Esophagus muscularis mucosa (tissue), 4 donors: ENCODE results near the gene CENPC. TPM values are rescaled to one million over a fixed set of nuclear protein-coding genes. Genes with fewer than 3 reads are reported as not detected.

Experiments used
- DNase-seq: peaks from one replicate; pipeline ENCODE4 v3.0.0-alpha.2; 2017; ENCODE audit errors: extremely low spot score
- H3K27ac ChIP-seq, 4 donors: fragments of 200-600 bp; sonication (generic); replicated peaks in 1 of 4; 1 replicate in 3 of 4; 2 replicates in 1 of 4; pipeline ENCODE4 v1.5.1; 2016 to 2019; ENCODE audit warnings: mild to moderate bottlenecking in 1 of 4
- H3K27me3 ChIP-seq, 4 donors: fragments of 200-600 bp; sonication (generic); one replicate each; pipeline versions ENCODE4 v1.5.1 to v1.6.0; 2016 to 2019
- H3K36me3 ChIP-seq, 4 donors: fragments of 200-600 bp; sonication (generic); one replicate each; pipeline ENCODE4 v1.5.1; 2016 to 2019
- H3K4me1 ChIP-seq, 4 donors: fragments of 200-600 bp; sonication (generic); one replicate each; pipeline ENCODE4 v1.5.1; 2016 to 2019
- H3K4me3 ChIP-seq, 4 donors: fragments of 200-600 bp; sonication (generic); 1 replicate in 2 of 4; 2 replicates in 2 of 4; pipeline ENCODE4 v1.5.1; 2016 to 2019; ENCODE audit warnings: mild to moderate bottlenecking in 4 of 4, moderate library complexity in 1 of 4
- H3K9me3 ChIP-seq, 4 donors: fragments of 200-600 bp; sonication (generic); 1 replicate in 3 of 4; 2 replicates in 1 of 4; pipeline ENCODE4 v1.5.1; 2016 to 2019
- EP300 ChIP-seq: sonication (generic); formaldehyde crosslinking; IDR thresholded peaks from one replicate; pipeline ENCODE4 v1.6.1; 2017; ENCODE audit warnings: antibody characterized with exemption
- POLR2A ChIP-seq: fragments of 450-650 bp; IDR thresholded peaks from one replicate; pipeline ENCODE4 v1.6.1; 2017; ENCODE audit warnings: antibody characterized with exemption, moderate library complexity, mild to moderate bottlenecking, low read depth
- POLR2AphosphoS5 ChIP-seq, 2 donors: sonication (generic); formaldehyde crosslinking; IDR thresholded peaks; one replicate each; pipeline ENCODE4 v1.6.1; 2017; ENCODE audit warnings: antibody characterized with exemption in 2 of 2
- WGBS: methylation state at CpG from one replicate; pipeline ENCODE4 v1.1.5; 2018; 5-methylcytosine and 5-hydroxymethylcytosine counted together
- intact Hi-C: fragments of 100-400 bp; cut with DNase I; formaldehyde crosslinking; loops from one replicate; pipeline ENCODE4 v1.15.1; 2023
- total RNA-seq, 4 donors: library from RNA; depleted of rRNA; stranded (reverse); fragments of >200 nt; gene quantifications; one replicate each; pipeline versions ENCODE4 v1.1.0 to v1.2.1, GENCODE V29; 2016
- TF ChIP-seq, protein P1 (sequence below), 3 experiments: fragments of 200-600 bp in 2 of 3; fragments of 450-650 bp in 1 of 3; sonication (generic) in 2 of 3; IDR thresholded peaks; one replicate each; pipeline ENCODE4 v1.5.1; 2017 to 2019; ENCODE audit warnings: antibody characterized with exemption in 3 of 3, mild to moderate bottlenecking in 2 of 3, moderate library complexity in 1 of 3

Gene CENPC
- total RNA-seq, 4 donors from 2014 or later = 14.5 to 26.2 (median 15.3) TPM

DNA sequence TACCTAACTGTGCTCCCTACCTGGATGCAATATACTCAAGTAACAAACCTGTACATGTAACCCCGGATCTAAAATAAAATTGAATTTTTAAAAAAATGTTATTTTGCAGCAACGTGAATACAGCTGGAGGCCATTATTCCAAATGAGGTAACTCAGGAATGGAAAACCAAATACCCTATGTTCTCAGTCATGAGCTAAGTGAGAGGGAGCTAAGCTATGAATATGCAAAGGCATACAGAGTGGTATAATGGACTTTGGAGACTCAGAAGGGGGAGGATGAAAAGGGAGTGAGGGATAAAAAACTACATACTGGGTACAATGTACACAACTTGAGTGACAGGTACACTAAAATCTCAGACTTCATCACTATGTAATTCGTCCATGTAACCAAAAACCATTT is 78.6 kb downstream of the CENPC start:
- no peak overlapping the region for H3K4me3 ChIP-seq
- H3K27ac ChIP-seq = no peak overlapping the region
- WGBS = 92% methylated on average over 3 of the region's 3 CpGs
- no peaks in the 10 kb centered on the region for H3K9me3 ChIP-seq
- no peaks in the 10 kb centered on the region for H3K27me3 ChIP-seq
- DNase-seq = no peak
- intact Hi-C loops = no loop called here
- H3K4me1 ChIP-seq = peaks cover 0 to 5% (median 2%) of the 10 kb centered on the region in 4 donors
- peaks cover 0 to 43% (median 20%) of the 10 kb centered on the region in 4 donors for H3K36me3 ChIP-seq
- TF ChIP-seq POLR2AphosphoS5 (IDR thresholded peaks at IDR 0.05) (no peak), EP300 (no peak), POLR2A (no peak)
- TF ChIP-seq, protein P1, sequence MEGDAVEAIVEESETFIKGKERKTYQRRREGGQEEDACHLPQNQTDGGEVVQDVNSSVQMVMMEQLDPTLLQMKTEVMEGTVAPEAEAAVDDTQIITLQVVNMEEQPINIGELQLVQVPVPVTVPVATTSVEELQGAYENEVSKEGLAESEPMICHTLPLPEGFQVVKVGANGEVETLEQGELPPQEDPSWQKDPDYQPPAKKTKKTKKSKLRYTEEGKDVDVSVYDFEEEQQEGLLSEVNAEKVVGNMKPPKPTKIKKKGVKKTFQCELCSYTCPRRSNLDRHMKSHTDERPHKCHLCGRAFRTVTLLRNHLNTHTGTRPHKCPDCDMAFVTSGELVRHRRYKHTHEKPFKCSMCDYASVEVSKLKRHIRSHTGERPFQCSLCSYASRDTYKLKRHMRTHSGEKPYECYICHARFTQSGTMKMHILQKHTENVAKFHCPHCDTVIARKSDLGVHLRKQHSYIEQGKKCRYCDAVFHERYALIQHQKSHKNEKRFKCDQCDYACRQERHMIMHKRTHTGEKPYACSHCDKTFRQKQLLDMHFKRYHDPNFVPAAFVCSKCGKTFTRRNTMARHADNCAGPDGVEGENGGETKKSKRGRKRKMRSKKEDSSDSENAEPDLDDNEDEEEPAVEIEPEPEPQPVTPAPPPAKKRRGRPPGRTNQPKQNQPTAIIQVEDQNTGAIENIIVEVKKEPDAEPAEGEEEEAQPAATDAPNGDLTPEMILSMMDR (IDR thresholded peaks at IDR 0.05) = no peak

DNA sequence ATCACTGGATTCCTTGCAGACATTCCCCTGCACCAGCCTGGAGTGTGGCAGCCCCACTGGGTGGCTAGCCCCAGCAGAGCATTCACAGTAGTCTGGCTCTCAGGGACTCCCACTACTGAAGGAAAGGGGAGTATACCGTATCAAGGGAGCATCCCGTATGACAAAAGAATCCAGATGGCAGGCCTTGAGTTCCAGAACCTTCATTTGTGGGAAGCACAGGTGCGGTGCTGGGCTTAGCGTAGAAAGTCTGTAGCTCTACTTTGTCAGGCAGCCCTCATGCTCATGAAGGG is 79.6 kb downstream of the CENPC start:
- Histone ChIP-seq H3K9me3 (no peaks in the 10 kb centered on the region), H3K36me3 (peaks cover 0 to 33% (median 13%) of the 10 kb centered on the region in 4 donors), H3K4me1 (peaks cover 0 to 5% (median 2%) of the 10 kb centered on the region in 4 donors), H3K4me3 (no peak overlapping the region), H3K27ac (no peak overlapping the region), H3K27me3 (no peaks in the 10 kb centered on the region)
- intact Hi-C loops = no loop called here
- no peak for TF ChIP-seq POLR2AphosphoS5 (IDR thresholded peaks at IDR 0.05)
- TF ChIP-seq, protein P1 (IDR thresholded peaks at IDR 0.05) = no peak
- TF ChIP-seq EP300 = no peak
- TF ChIP-seq POLR2A = no peak
- WGBS = no CpG with 5 or more reads among the region's 4 CpGs
- no peak for DNase-seq

DNA sequence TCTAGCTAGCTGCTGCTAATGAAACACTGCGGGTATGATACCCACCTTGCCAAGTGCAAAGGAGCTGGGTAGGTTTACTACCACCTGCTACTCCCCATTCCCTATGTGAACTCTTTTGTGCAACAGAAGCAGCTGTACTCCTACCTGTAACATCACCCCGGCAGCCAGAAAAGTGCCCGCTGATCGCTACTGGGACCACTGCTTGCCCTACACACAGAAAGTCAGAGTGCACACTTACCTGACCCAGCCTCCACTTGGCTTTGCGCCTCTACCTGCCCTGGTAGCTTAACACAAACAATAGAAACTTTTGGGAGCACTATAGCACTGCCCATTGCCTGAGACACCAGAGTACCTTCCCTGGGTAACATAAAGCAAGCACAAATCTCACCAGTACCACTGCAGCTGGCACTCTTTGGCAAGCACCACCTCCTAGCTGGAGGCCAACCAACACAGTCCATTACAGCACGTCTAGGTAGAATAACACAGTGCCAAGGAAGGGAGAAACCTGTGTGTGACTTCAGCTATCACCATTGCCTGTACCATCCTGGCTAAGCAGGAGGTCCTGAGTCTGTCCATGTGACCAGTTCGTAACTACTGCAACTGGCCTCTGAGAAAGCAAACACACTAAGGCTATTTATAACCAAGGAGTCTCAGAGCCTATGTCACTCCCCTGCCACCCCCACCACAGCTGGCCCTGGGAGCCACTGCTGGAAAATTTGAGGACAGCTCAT is 80.1 kb downstream of the CENPC start:
- TF ChIP-seq POLR2AphosphoS5 (IDR thresholded peaks at IDR 0.05) (no peak), POLR2A (no peak), EP300 (no peak)
- TF ChIP-seq, protein P1 (IDR thresholded peaks at IDR 0.05) = no peak

DNA sequence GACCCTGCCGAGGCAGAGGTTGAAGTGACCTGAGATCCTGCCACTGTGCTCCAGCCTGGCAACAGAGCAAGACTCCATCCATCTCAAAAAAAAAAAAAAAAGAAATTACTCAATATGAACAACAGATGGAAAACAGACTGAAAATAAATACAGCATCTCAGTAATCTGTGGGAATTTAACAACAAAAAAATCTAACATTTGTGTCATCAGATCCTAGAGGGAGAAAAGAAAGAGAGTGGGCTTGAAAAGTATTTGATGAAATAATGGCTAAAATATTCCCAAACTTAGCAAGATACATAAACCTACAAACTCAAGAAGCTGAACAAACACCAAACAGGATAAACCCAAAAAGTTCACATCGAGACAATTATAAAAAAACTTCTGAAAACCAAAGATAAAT is 84.7 kb downstream of the CENPC start:
- H3K27me3 ChIP-seq = no peaks in the 10 kb centered on the region
- no peak overlapping the region for H3K4me3 ChIP-seq
- 90% methylated on average over 2 of the region's 2 CpGs for WGBS
- peaks cover 0 to 21% (median 2%) of the 10 kb centered on the region in 4 donors for H3K36me3 ChIP-seq
- H3K27ac ChIP-seq = no peak overlapping the region
- no peaks in the 10 kb centered on the region for H3K9me3 ChIP-seq
- H3K4me1 ChIP-seq = peaks cover 0 to 4% (median 2%) of the 10 kb centered on the region in 4 donors
- no peak for DNase-seq
- intact Hi-C loops = no loop called here
- no peak for TF ChIP-seq EP300
- TF ChIP-seq POLR2A = no peak

More for the DNA sequence above, 80.1 kb downstream of the CENPC start:
- Histone ChIP-seq H3K4me1 (peaks cover 0 to 5% (median 2%) of the 10 kb centered on the region in 4 donors), H3K27me3 (no peaks in the 10 kb centered on the region), H3K36me3 (peaks cover 0 to 36% (median 9%) of the 10 kb centered on the region in 4 donors), H3K27ac (no peak overlapping the region), H3K9me3 (no peaks in the 10 kb centered on the region), H3K4me3 (no peak overlapping the region)
- WGBS = 88% methylated on average over 7 of the region's 7 CpGs
- intact Hi-C loops = no loop called here
- DNase-seq = no peak

DNA sequence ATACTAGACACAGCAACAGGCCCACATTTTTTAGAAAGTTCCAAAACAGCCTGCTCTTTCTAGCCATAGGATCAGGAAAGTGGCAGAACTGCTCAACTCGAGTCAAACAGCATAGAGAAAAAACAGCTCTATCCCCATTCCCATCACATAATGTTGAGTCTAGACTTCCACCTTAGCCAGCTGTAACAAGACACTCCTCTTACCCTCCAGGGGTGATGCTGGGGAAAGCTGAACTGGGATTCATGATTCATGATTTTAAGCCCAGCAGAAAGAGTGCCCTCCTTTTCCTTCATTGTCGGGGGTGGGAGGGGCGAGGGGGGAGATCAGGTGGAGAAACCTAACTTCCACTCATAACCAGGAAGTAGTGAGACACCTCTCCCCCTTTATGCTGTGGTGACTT is 86.1 kb downstream of the CENPC start:
- WGBS = 76% methylated on average over 3 of the region's 3 CpGs
- Histone ChIP-seq H3K4me3 (no peak overlapping the region), H3K27ac (no peak overlapping the region), H3K27me3 (no peaks in the 10 kb centered on the region), H3K4me1 (no peaks in the 10 kb centered on the region), H3K36me3 (peaks cover 0 to 31% (median 2%) of the 10 kb centered on the region in 4 donors), H3K9me3 (no peaks in the 10 kb centered on the region)
- intact Hi-C loops = no loop called here
- TF ChIP-seq POLR2AphosphoS5 (IDR thresholded peaks at IDR 0.05) = no peak
- TF ChIP-seq EP300 = no peak
- TF ChIP-seq, protein P1 (IDR thresholded peaks at IDR 0.05) = no peak
- no peak for TF ChIP-seq POLR2A
- no peak for DNase-seq
